ENCODE data around the gene HCN2. TPM values are rescaled to one million over a fixed set of nuclear protein-coding genes. Genes with fewer than 3 reads are reported as not detected.

Gene HCN2
- total and polyA plus RNA-seq, 9 of the 15 experiments (the other 6 are each of a cell fraction or from before 2014, with no cell fraction given) = 0.29 to 4.2 (median 0.82) TPM; not detected in 2

GRCh38 chr19:662207-662961 is 72.7 kb downstream of the HCN2 start (continued):
- TF ChIP-seq, protein P1, sequence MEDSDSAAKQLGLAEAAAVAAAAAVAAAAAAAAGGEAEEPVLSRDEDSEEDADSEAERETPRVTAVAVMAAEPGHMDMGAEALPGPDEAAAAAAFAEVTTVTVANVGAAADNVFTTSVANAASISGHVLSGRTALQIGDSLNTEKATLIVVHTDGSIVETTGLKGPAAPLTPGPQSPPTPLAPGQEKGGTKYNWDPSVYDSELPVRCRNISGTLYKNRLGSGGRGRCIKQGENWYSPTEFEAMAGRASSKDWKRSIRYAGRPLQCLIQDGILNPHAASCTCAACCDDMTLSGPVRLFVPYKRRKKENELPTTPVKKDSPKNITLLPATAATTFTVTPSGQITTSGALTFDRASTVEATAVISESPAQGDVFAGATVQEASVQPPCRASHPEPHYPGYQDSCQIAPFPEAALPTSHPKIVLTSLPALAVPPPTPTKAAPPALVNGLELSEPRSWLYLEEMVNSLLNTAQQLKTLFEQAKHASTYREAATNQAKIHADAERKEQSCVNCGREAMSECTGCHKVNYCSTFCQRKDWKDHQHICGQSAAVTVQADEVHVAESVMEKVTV (CRISPR knock-in tag; IDR thresholded peaks at IDR 0.05) = no peak
- TF ChIP-seq ZNF699 (CRISPR knock-in tag; IDR thresholded peaks at IDR 0.05; ENCODE audit: insufficient replicate concordance) = no peak
- no peak for TF ChIP-seq DIDO1 (tag; IDR thresholded peaks at IDR 0.05; ENCODE audit: low read depth)
- no peak for TF ChIP-seq FOXJ2 (tag; IDR thresholded peaks at IDR 0.05)
- TF ChIP-seq, protein P2, sequence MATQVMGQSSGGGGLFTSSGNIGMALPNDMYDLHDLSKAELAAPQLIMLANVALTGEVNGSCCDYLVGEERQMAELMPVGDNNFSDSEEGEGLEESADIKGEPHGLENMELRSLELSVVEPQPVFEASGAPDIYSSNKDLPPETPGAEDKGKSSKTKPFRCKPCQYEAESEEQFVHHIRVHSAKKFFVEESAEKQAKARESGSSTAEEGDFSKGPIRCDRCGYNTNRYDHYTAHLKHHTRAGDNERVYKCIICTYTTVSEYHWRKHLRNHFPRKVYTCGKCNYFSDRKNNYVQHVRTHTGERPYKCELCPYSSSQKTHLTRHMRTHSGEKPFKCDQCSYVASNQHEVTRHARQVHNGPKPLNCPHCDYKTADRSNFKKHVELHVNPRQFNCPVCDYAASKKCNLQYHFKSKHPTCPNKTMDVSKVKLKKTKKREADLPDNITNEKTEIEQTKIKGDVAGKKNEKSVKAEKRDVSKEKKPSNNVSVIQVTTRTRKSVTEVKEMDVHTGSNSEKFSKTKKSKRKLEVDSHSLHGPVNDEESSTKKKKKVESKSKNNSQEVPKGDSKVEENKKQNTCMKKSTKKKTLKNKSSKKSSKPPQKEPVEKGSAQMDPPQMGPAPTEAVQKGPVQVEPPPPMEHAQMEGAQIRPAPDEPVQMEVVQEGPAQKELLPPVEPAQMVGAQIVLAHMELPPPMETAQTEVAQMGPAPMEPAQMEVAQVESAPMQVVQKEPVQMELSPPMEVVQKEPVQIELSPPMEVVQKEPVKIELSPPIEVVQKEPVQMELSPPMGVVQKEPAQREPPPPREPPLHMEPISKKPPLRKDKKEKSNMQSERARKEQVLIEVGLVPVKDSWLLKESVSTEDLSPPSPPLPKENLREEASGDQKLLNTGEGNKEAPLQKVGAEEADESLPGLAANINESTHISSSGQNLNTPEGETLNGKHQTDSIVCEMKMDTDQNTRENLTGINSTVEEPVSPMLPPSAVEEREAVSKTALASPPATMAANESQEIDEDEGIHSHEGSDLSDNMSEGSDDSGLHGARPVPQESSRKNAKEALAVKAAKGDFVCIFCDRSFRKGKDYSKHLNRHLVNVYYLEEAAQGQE (IDR thresholded peaks at IDR 0.05; ENCODE audit: borderline replicate concordance) = no peak
- TF ChIP-seq, protein P2 (CRISPR knock-in tag; IDR thresholded peaks at IDR 0.05; ENCODE audit: low read depth) = no peak
- no peak for TF ChIP-seq PCBP2 (IDR thresholded peaks at IDR 0.05; ENCODE audit: low read depth, low read length, poor library complexity, severe bottlenecking)
- TF ChIP-seq ZNF780A (CRISPR knock-in tag; IDR thresholded peaks at IDR 0.05) = no peak
- peak; percentile 70 to 73; a peak in 2 of 4 replicates for TF ChIP-seq SIN3A (IDR thresholded peaks at IDR 0.05; ENCODE audit: borderline replicate concordance in 2 of 2, control insufficient read depth in 1 of 2, low read depth in 2 of 2, low read length in 2 of 2)
- no peak for TF ChIP-seq ZBTB26 (CRISPR knock-in tag; IDR thresholded peaks at IDR 0.05)
- TF ChIP-seq SRSF9 (IDR thresholded peaks at IDR 0.05; ENCODE audit: borderline replicate concordance, low read depth, low read length) = no peak
